Kidney (tissue), 14 donors: Measurements from ENCODE around the gene DENND5B. TPM values are rescaled to one million over a fixed set of nuclear protein-coding genes. Genes with fewer than 3 reads are reported as not detected.

Experiments
- DNase-seq, 5 donors: peaks; one replicate each; pipeline ENCODE4 v3.0.0-alpha.2; 2013 to 2020
- FAIRE-seq: peaks from 2 replicates; lab custom pipeline; 2012; peaks lifted over from hg19 to GRCh38; lab: Jason Lieb, UNC
- H3K27ac ChIP-seq, 2 donors: one replicate each; pipeline ENCODE4 v1.7.0; 2013; ENCODE audit warnings: low read depth in 2 of 2, low read length in 2 of 2, inconsistent platforms in 1 of 2
- H3K27me3 ChIP-seq: one replicate; pipeline ENCODE4 v1.7.1; 2013; ENCODE audit warnings: low read length, inconsistent platforms; ENCODE audit not compliant: control insufficient read depth, insufficient read depth
- H3K36me3 ChIP-seq, 3 donors: one replicate each; pipeline versions ENCODE4 v1.7.0 to v1.7.1; 2013; ENCODE audit warnings: low read length in 3 of 3, control low read depth in 1 of 3, inconsistent platforms in 1 of 3; ENCODE audit not compliant: insufficient read depth in 3 of 3, control insufficient read depth in 2 of 3
- H3K4me1 ChIP-seq, 3 donors: one replicate each; pipeline versions ENCODE4 v1.7.0 to v1.7.1; 2013; ENCODE audit warnings: low read length in 3 of 3, inconsistent platforms in 1 of 3, low read depth in 1 of 3; ENCODE audit not compliant: control insufficient read depth in 2 of 3, insufficient read depth in 2 of 3
- H3K4me3 ChIP-seq, 3 donors: one replicate each; pipeline versions ENCODE4 v1.7.0 to v1.8.1; 2013; ENCODE audit warnings: low read length in 3 of 3, control low read depth in 1 of 3, inconsistent platforms in 1 of 3
- H3K9ac ChIP-seq, 3 donors: one replicate each; pipeline versions ENCODE4 v1.7.0 to v1.7.1; 2013; ENCODE audit warnings: low read length in 3 of 3, control low read depth in 1 of 3, inconsistent platforms in 1 of 3
- H3K9me3 ChIP-seq, 3 donors: one replicate each; pipeline versions ENCODE4 v1.7.0 to v1.7.1; 2013; ENCODE audit warnings: low read length in 3 of 3, control low read depth in 1 of 3, inconsistent platforms in 1 of 3; ENCODE audit not compliant: control insufficient read depth in 2 of 3, insufficient read depth in 1 of 3
- CTCF ChIP-seq: IDR thresholded peaks from 3 replicates; pipeline ENCODE4 v1.5.1; 2012; ENCODE audit warnings: mild to moderate bottlenecking, moderate library complexity, borderline replicate concordance; ENCODE audit not compliant: insufficient read depth; ENCODE audit errors: extremely low read depth
- intact Hi-C: fragments of 100-400 bp; cut with DNase I; formaldehyde crosslinking; loops from one replicate; pipeline ENCODE4 v1.11.1; 2022
- polyA plus RNA-seq: library from polyadenylated mRNA; stranded (reverse); fragments of 350-450 nt; fragmentation: Illumina TruSeq; extraction: RNeasy Lipid Tissue Mini Kit (QIAGEN cat#74804); gene quantifications from one replicate; pipeline ENCODE4 v1.2.3, GENCODE V29; 2014; ENCODE audit warnings: low read depth, low replicate concordance; ENCODE audit not compliant: insufficient read depth
- total RNA-seq: library from RNA; stranded (reverse); fragmentation: NEBNext Ultra II Directional; extraction: Animal tissue kit (Norgen Biotek cat#: 25700); gene quantifications from one replicate; pipeline ENCODE4 v1.2.1, GENCODE V29; 2021
- donor health status: control.
- donor health status: control.
- donor health status: control.
- donor health status: control.
- donor health status: control.
- donor health status: DM: yes; HTN: yes; CAD: no.
- donor health status: Normal renal cell carcinoma (clear cell type).

The DENND5B gene
- total and polyA plus RNA-seq, 2 donors from 2014 or later, result 2.9 to 14.1 TPM

- H3K36me3 ChIP-seq, result peaks cover 0 to 4% (median 0%) of the 10 kb centered on the region in 3 donors
- TF ChIP-seq CTCF, result no peak
- peak in 4 of 5 donors; percentile 39 to 44 (median 42) for DNase-seq
- no peak overlapping the region for H3K4me3 ChIP-seq
- H3K4me1 ChIP-seq, result no peaks in the 10 kb centered on the region
- H3K27me3 ChIP-seq, result no peaks in the 10 kb centered on the region
- no peaks in the 10 kb centered on the region for H3K9me3 ChIP-seq
- intact Hi-C loops, result no loop called here
- no peak overlapping the region for H3K9ac ChIP-seq
- no peak for FAIRE-seq
- H3K27ac ChIP-seq, result no peak overlapping the region
Measured at GRCh38 chr12:31440586-31440985, 150.3 kb downstream of the DENND5B start.

- H3K4me3 ChIP-seq, result no peak overlapping the region
- H3K4me1 ChIP-seq, result no peaks in the 10 kb centered on the region
- DNase-seq (no peak), FAIRE-seq (no peak)
- H3K9me3 ChIP-seq, result no peaks in the 10 kb centered on the region
- no peak for TF ChIP-seq CTCF
- no peak overlapping the region for H3K9ac ChIP-seq
- no peak overlapping the region for H3K27ac ChIP-seq
- intact Hi-C loops, result no loop called here
- H3K27me3 ChIP-seq, result no peaks in the 10 kb centered on the region
- H3K36me3 ChIP-seq, result peaks cover 0 to 4% (median 0%) of the 10 kb centered on the region in 3 donors
Measured at GRCh38 chr12:31440134-31440533, 150.8 kb downstream of the DENND5B start.

- no peaks in the 10 kb centered on the region for H3K27me3 ChIP-seq
- no peaks in the 10 kb centered on the region for H3K9me3 ChIP-seq
- peak in 2 of 5 donors; percentile 23 to 42 for DNase-seq
- H3K4me1 ChIP-seq, result peaks cover 0 to 2% (median 0%) of the 10 kb centered on the region in 3 donors
- intact Hi-C loops, result no loop called here
- H3K9ac ChIP-seq, result no peak overlapping the region
- H3K27ac ChIP-seq, result no peak overlapping the region
- no peak for FAIRE-seq
- no peak overlapping the region for H3K4me3 ChIP-seq
- no peak for TF ChIP-seq CTCF
- peaks cover 0 to 2% (median 0%) of the 10 kb centered on the region in 3 donors for H3K36me3 ChIP-seq
Measured at GRCh38 chr12:31431721-31432240, 159.2 kb downstream of the DENND5B start.

GRCh38 chr12:31423405-31423804 is 167.5 kb downstream of the DENND5B start:
- TF ChIP-seq CTCF, result no peak
- Histone ChIP-seq H3K9me3 (no peaks in the 10 kb centered on the region), H3K27me3 (no peaks in the 10 kb centered on the region), H3K27ac (no peak overlapping the region), H3K36me3 (peaks cover 0 to 10% (median 9%) of the 10 kb centered on the region in 3 donors), H3K4me1 (no peaks in the 10 kb centered on the region), H3K9ac (no peak overlapping the region), H3K4me3 (no peak overlapping the region)
- DNase-seq, result no peak
- intact Hi-C loops, result no loop called here
- no peak for FAIRE-seq
